Hepatocyte (in vitro differentiated cells): Measurements from ENCODE around the gene SERPINB2. TPM values are rescaled to one million over a fixed set of nuclear protein-coding genes. Genes with fewer than 3 reads are reported as not detected.

Experiments used
- DNase-seq: peaks from one replicate; pipeline ENCODE4 v3.0.0-alpha.2; 2016; ENCODE audit warnings: low spot score
- H2AFZ ChIP-seq: fragments of 200-600 bp; sonication (generic); 2 replicates; pipeline ENCODE4 v1.6.0; 2016; ENCODE audit warnings: antibody characterized with exemption, mild to moderate bottlenecking
- H3K27ac ChIP-seq: fragments of 200-600 bp; sonication (generic); 2 replicates; pipeline ENCODE4 v1.5.1; 2016; ENCODE audit warnings: mild to moderate bottlenecking
- H3K27me3 ChIP-seq: fragments of 200-600 bp; sonication (generic); 2 replicates; pipeline ENCODE4 v1.6.1; 2016
- H3K36me3 ChIP-seq: fragments of 200-600 bp; sonication (generic); replicated peaks from 2 replicates; pipeline ENCODE4 v1.5.1; 2016; ENCODE audit warnings: low read depth; ENCODE audit not compliant: insufficient read depth
- H3K4me1 ChIP-seq: fragments of 200-600 bp; sonication (generic); 2 replicates; pipeline ENCODE4 v1.5.1; 2016; ENCODE audit warnings: mild to moderate bottlenecking, moderate library complexity; ENCODE audit not compliant: insufficient read depth
- H3K4me2 ChIP-seq: fragments of 200-600 bp; sonication (generic); 2 replicates; pipeline ENCODE4 v1.6.0; 2016
- H3K4me3 ChIP-seq: fragments of 200-600 bp; sonication (generic); 2 replicates; pipeline ENCODE4 v1.5.1; 2016; ENCODE audit warnings: mild to moderate bottlenecking
- H3K79me2 ChIP-seq: fragments of 200-600 bp; sonication (generic); 2 replicates; pipeline ENCODE4 v1.6.0; 2017; ENCODE audit warnings: mild to moderate bottlenecking
- H3K9me2 ChIP-seq: fragments of 200-600 bp; sonication (generic); replicated peaks from 2 replicates; pipeline ENCODE4 v1.6.0; 2017; ENCODE audit warnings: mild to moderate bottlenecking; ENCODE audit not compliant: insufficient read depth
- H3K9me3 ChIP-seq: fragments of 200-600 bp; sonication (generic); 2 replicates; pipeline ENCODE4 v1.5.1; 2016; ENCODE audit warnings: low read depth, mild to moderate bottlenecking
- H4K20me1 ChIP-seq: fragments of 200-600 bp; sonication (generic); 2 replicates; pipeline ENCODE4 v1.6.0; 2016; ENCODE audit warnings: mild to moderate bottlenecking; ENCODE audit not compliant: insufficient read depth, poor library complexity, severe bottlenecking
- CTCF ChIP-seq: fragments of 200-600 bp; sonication (generic); IDR thresholded peaks from 2 replicates; pipeline ENCODE4 v1.5.1; 2016; ENCODE audit warnings: antibody characterized with exemption, mild to moderate bottlenecking; ENCODE audit not compliant: poor library complexity
- EZH2 ChIP-seq: fragments of 200-600 bp; sonication (generic); IDR thresholded peaks from 2 replicates; pipeline ENCODE4 v1.6.1; 2016; ENCODE audit warnings: antibody characterized with exemption, mild to moderate bottlenecking, borderline replicate concordance
- EZH2phosphoT487 ChIP-seq: fragments of 200-600 bp; sonication (generic); IDR thresholded peaks from one replicate; pipeline ENCODE4 v1.6.1; 2018; ENCODE audit warnings: antibody characterized with exemption, mild to moderate bottlenecking, low read depth, moderate library complexity; ENCODE audit not compliant: unreplicated experiment, severe bottlenecking
- WGBS: methylation state at CpG from one replicate; pipeline ENCODE4 v1.1.6; 2016; ENCODE audit warnings: low lambda C conversion rate; ENCODE audit errors: missing lambda C conversion rate; 5-methylcytosine and 5-hydroxymethylcytosine counted together
- polyA plus RNA-seq: library from polyadenylated mRNA; unstranded; fragments of >200 nt; fragmentation: Nextera tagmentation; extraction: Ambion mirVana; gene quantifications from 2 replicates; pipeline ENCODE4 v1.2.1, GENCODE V29; 2016
- total RNA-seq: library from RNA; depleted of rRNA; stranded (reverse); fragments of >200 nt; gene quantifications from 2 replicates; pipeline ENCODE4 v1.2.3, GENCODE V29; 2014

Gene SERPINB2
- total and polyA plus RNA-seq, 2 experiments from 2014 or later: 0.86 to 1.9 TPM

- Histone ChIP-seq H3K9me2 (no peaks in the 10 kb centered on the region), H3K27ac (no peak overlapping the region), H4K20me1 (no peaks in the 10 kb centered on the region), H3K4me1 (no peaks in the 10 kb centered on the region), H3K27me3 (no peaks in the 10 kb centered on the region), H2AFZ (no peak overlapping the region), H3K4me2 (no peak overlapping the region), H3K79me2 (no peaks in the 10 kb centered on the region), H3K9me3 (no peaks in the 10 kb centered on the region), H3K4me3 (no peak overlapping the region), H3K36me3 (no peaks in the 10 kb centered on the region)
- TF ChIP-seq EZH2 (no peak), CTCF (peak; percentile 77)
- 0% methylated on average over 2 of the region's 2 CpGs for WGBS
- peak; percentile 65 for DNase-seq
These were observed 39.3 kb upstream of the SERPINB2 start for GRCh38 chr18:63848159-63848558.

GRCh38 chr18:63850020-63850419 is 37.5 kb upstream of the SERPINB2 start:
- no peaks in the 10 kb centered on the region for H4K20me1 ChIP-seq
- no peak overlapping the region for H3K4me2 ChIP-seq
- no peaks in the 10 kb centered on the region for H3K36me3 ChIP-seq
- 35% methylated on average over 4 of the region's 4 CpGs for WGBS
- H3K27me3 ChIP-seq: no peaks in the 10 kb centered on the region
- peak; percentile 50 for DNase-seq
- H3K9me3 ChIP-seq: no peaks in the 10 kb centered on the region
- TF ChIP-seq CTCF (peak; percentile 52), EZH2phosphoT487 (no peak), EZH2 (no peak)
- no peaks in the 10 kb centered on the region for H3K79me2 ChIP-seq
- no peaks in the 10 kb centered on the region for H3K9me2 ChIP-seq
- no peaks in the 10 kb centered on the region for H3K4me1 ChIP-seq
- H3K4me3 ChIP-seq: no peak overlapping the region
- no peak overlapping the region for H3K27ac ChIP-seq
- no peak overlapping the region for H2AFZ ChIP-seq

GRCh38 chr18:63850636-63851035 is 36.9 kb upstream of the SERPINB2 start:
- 81% methylated on average over 2 of the region's 2 CpGs for WGBS
- H3K4me3 ChIP-seq: no peak overlapping the region
- no peaks in the 10 kb centered on the region for H3K9me3 ChIP-seq
- no peak overlapping the region for H3K27ac ChIP-seq
- TF ChIP-seq EZH2: no peak
- no peak for TF ChIP-seq CTCF
- no peak for TF ChIP-seq EZH2phosphoT487
- no peaks in the 10 kb centered on the region for H3K9me2 ChIP-seq
- no peaks in the 10 kb centered on the region for H3K27me3 ChIP-seq
- no peak for DNase-seq
- H4K20me1 ChIP-seq: no peaks in the 10 kb centered on the region
- H2AFZ ChIP-seq: no peak overlapping the region
- no peak overlapping the region for H3K4me2 ChIP-seq
- H3K36me3 ChIP-seq: no peaks in the 10 kb centered on the region
- no peaks in the 10 kb centered on the region for H3K4me1 ChIP-seq
- H3K79me2 ChIP-seq: no peaks in the 10 kb centered on the region

- TF ChIP-seq EZH2 (no peak), EZH2phosphoT487 (no peak), CTCF (no peak)
- Histone ChIP-seq H4K20me1 (no peaks in the 10 kb centered on the region), H3K9me3 (no peaks in the 10 kb centered on the region), H3K79me2 (no peaks in the 10 kb centered on the region), H3K36me3 (no peaks in the 10 kb centered on the region), H3K27ac (no peak overlapping the region), H3K27me3 (no peaks in the 10 kb centered on the region), H3K4me1 (no peaks in the 10 kb centered on the region), H3K9me2 (no peaks in the 10 kb centered on the region), H3K4me3 (no peak overlapping the region), H3K4me2 (no peak overlapping the region), H2AFZ (no peak overlapping the region)
- 74% methylated on average over 1 of the region's 1 CpG for WGBS
- DNase-seq: no peak
These were observed 29.0 kb upstream of the SERPINB2 start for GRCh38 chr18:63858456-63858855.
